IMR-90 (cell line): Measurements from ENCODE around the gene CTCF. TPM values are rescaled to one million over a fixed set of nuclear protein-coding genes. Genes with fewer than 3 reads are reported as not detected.

ENCODE experiments used
- ATAC-seq: fragments of 200-7000 bp; cut with Tn5 transposase; 2 replicates; pipeline ENCODE4 v1.9.1; 2020; ENCODE audit warnings: low read depth, mild to moderate bottlenecking, moderate library complexity
- BruUV-seq: library from RNA; stranded (reverse); fragments of 400-500 nt; replicated peaks from 2 replicates; lab custom pipeline; 2021; lab: Mats Ljungman, UMichigan
- CTCF ChIA-PET: fragments of 300-600 bp; formaldehyde crosslinking; extraction: SDS; loops from one replicate; lab custom pipeline; 2021; ENCODE audit warnings: antibody characterized with exemption; lab: Yijun Ruan, JAX
- POLR2A ChIA-PET: fragments of 300-600 bp; sonication (Branson Sonifier 250); formaldehyde crosslinking; loops from one replicate; lab custom pipeline; 2022; ENCODE audit warnings: antibody characterized with exemption; ENCODE audit not compliant: unreplicated experiment; lab: Charles Lee
- DNase-seq: peaks from one replicate; pipeline ENCODE4 v3.0.0; 2013
- H2AFZ ChIP-seq: replicated peaks from 2 replicates; pipeline ENCODE3; 2013; ENCODE audit warnings: low read length, mild to moderate bottlenecking; ENCODE audit not compliant: poor library complexity
- H2AK5ac ChIP-seq: 2 replicates; pipeline ENCODE4 v1.6.1; 2013; ENCODE audit warnings: low read depth, low read length, inconsistent platforms
- H2AK9ac ChIP-seq: replicated peaks from 2 replicates; pipeline ENCODE3; 2013; ENCODE audit warnings: mild to moderate bottlenecking, low read depth, low read length, moderate library complexity; ENCODE audit not compliant: poor library complexity
- H2BK120ac ChIP-seq: 2 replicates; pipeline ENCODE4 v1.6.1; 2013; ENCODE audit warnings: low read depth, low read length, inconsistent platforms
- H2BK15ac ChIP-seq: 3 replicates; pipeline ENCODE4 v1.6.1; 2013; ENCODE audit warnings: low read depth, low read length, inconsistent platforms
- H2BK20ac ChIP-seq: 2 replicates; pipeline ENCODE4 v1.6.1; 2013; ENCODE audit warnings: low read depth, mild to moderate bottlenecking, inconsistent platforms, low read length, moderate library complexity
- H2BK5ac ChIP-seq: 2 replicates; pipeline ENCODE4 v1.6.1; 2013; ENCODE audit warnings: mild to moderate bottlenecking, low read depth, low read length, inconsistent platforms; ENCODE audit not compliant: poor library complexity, severe bottlenecking
- H3K14ac ChIP-seq: replicated peaks from 2 replicates; pipeline ENCODE4 v1.6.1; 2013; ENCODE audit warnings: low read depth, low read length, inconsistent platforms
- H3K18ac ChIP-seq: 2 replicates; pipeline ENCODE4 v1.6.1; 2013; ENCODE audit warnings: low read depth, low read length, control low read depth
- H3K23ac ChIP-seq: 2 replicates; pipeline ENCODE4 v1.6.1; 2013; ENCODE audit warnings: low read depth, low read length, inconsistent platforms
- H3K27ac ChIP-seq: 2 replicates; pipeline ENCODE4 v1.5.1; 2013; ENCODE audit warnings: mild to moderate bottlenecking, control low read depth, low read length; ENCODE audit not compliant: insufficient read depth
- H3K27me3 ChIP-seq: 2 replicates; pipeline ENCODE4 v1.6.1; 2013; ENCODE audit warnings: low read length; ENCODE audit not compliant: control insufficient read depth, insufficient read depth
- H3K36me3 ChIP-seq: 2 replicates; pipeline ENCODE4 v1.6.1; 2013; ENCODE audit warnings: low read length, mixed read lengths; ENCODE audit not compliant: control insufficient read depth, insufficient read depth
- H3K4ac ChIP-seq: 2 replicates; pipeline ENCODE4 v1.6.1; 2013; ENCODE audit warnings: low read depth, low read length, inconsistent platforms
- H3K4me1 ChIP-seq: 2 replicates; pipeline ENCODE4 v1.6.1; 2013; ENCODE audit warnings: low read length, mixed read lengths; ENCODE audit not compliant: control insufficient read depth, insufficient read depth
- H3K4me2 ChIP-seq: 2 replicates; pipeline ENCODE4 v1.6.1; 2013; ENCODE audit warnings: low read depth, mild to moderate bottlenecking, control low read depth, low read length, moderate library complexity
- H3K4me3 ChIP-seq: 2 replicates; pipeline ENCODE4 v1.5.1; 2013; ENCODE audit warnings: low read depth, mild to moderate bottlenecking, control low read depth, low read length, moderate library complexity; ENCODE audit not compliant: insufficient read depth
- H3K56ac ChIP-seq: 2 replicates; pipeline ENCODE4 v1.6.1; 2013; ENCODE audit warnings: low read length, inconsistent platforms; ENCODE audit not compliant: insufficient read depth; ENCODE audit errors: extremely low read depth
- H3K79me1 ChIP-seq, 2 experiments: 2 replicates each; pipeline ENCODE4 v1.6.1; 2013; ENCODE audit warnings: low read length in 2 of 2, inconsistent platforms in 1 of 2, low read depth in 1 of 2
- H3K9ac ChIP-seq: 2 replicates; pipeline ENCODE4 v1.6.1; 2013; ENCODE audit warnings: low read depth, low read length, control low read depth
- H3K9me1 ChIP-seq: 2 replicates; pipeline ENCODE4 v1.6.1; 2013; ENCODE audit warnings: low read length, inconsistent platforms; ENCODE audit not compliant: insufficient read depth
- H3K9me3 ChIP-seq: 2 replicates; pipeline ENCODE4 v1.6.1; 2013; ENCODE audit warnings: low read length; ENCODE audit not compliant: control insufficient read depth, insufficient read depth
- H4K20me1 ChIP-seq: 2 replicates; pipeline ENCODE4 v1.6.1; 2013; ENCODE audit warnings: low read length, inconsistent platforms; ENCODE audit not compliant: insufficient read depth
- H4K5ac ChIP-seq: 2 replicates; pipeline ENCODE4 v1.6.1; 2013; ENCODE audit warnings: mild to moderate bottlenecking, low read depth, low read length, control low read depth
- H4K8ac ChIP-seq, 2 experiments: 2 replicates each; pipeline ENCODE4 v1.6.1; 2013; ENCODE audit warnings: low read depth in 2 of 2, low read length in 2 of 2, control low read depth in 1 of 2, inconsistent platforms in 1 of 2
- H4K91ac ChIP-seq: 2 replicates; pipeline ENCODE4 v1.6.1; 2013; ENCODE audit warnings: low read depth, low read length, inconsistent platforms; ENCODE audit not compliant: insufficient read depth
- CEBPB ChIP-seq: IDR thresholded peaks from 2 replicates; pipeline ENCODE4 v1.6.1; 2012; ENCODE audit warnings: low read depth, low read length, improper control_type of control experiment
- FOS ChIP-seq: fragments of 150-350 bp; IDR thresholded peaks from 2 replicates; pipeline ENCODE4 v1.6.1; 2016; ENCODE audit warnings: low read depth, low read length
- MAFK ChIP-seq: IDR thresholded peaks from 2 replicates; pipeline ENCODE4 v1.6.1; 2012; ENCODE audit warnings: low read depth, low read length, improper control_type of control experiment
- MXI1 ChIP-seq: IDR thresholded peaks from 2 replicates; pipeline ENCODE4 v1.6.1; 2012; ENCODE audit warnings: low read depth, mild to moderate bottlenecking, low read length, moderate library complexity, borderline replicate concordance
- NFE2L2 ChIP-seq: fragments of 150-350 bp; IDR thresholded peaks from 2 replicates; pipeline ENCODE4 v1.6.1; 2016; ENCODE audit warnings: low read depth, mild to moderate bottlenecking, low read length
- RAD21 ChIP-seq: IDR thresholded peaks from 2 replicates; pipeline ENCODE4 v1.6.1; 2012; ENCODE audit warnings: low read length, improper control_type of control experiment
- RCOR1 ChIP-seq: IDR thresholded peaks from 2 replicates; pipeline ENCODE4 v1.6.1; 2012; ENCODE audit warnings: mild to moderate bottlenecking, low read length, improper control_type of control experiment; ENCODE audit not compliant: insufficient replicate concordance
- RFX5 ChIP-seq: IDR thresholded peaks from 2 replicates; pipeline ENCODE4 v1.8.0; 2012; ENCODE audit warnings: low read depth, mild to moderate bottlenecking, low read length, moderate library complexity
- WGBS, 2 experiments: methylation state at CpG; one replicate each; pipeline versions ENCODE4 v1.1.5 to v1.1.7; 2013; ENCODE audit warnings: missing lambda C conversion rate in 2 of 2; ENCODE audit not compliant: insufficient read length in 1 of 2; ENCODE audit errors: extremely low coverage in 2 of 2; 5-methylcytosine and 5-hydroxymethylcytosine counted together
- dilution Hi-C: fragments of 300-500 bp; cut with HindIII; formaldehyde crosslinking; loops from one replicate; pipeline ENCODE4 v1.14.3; 2018; ENCODE audit warnings: low sequenced_read_pairs; ENCODE audit not compliant: unreplicated experiment
- in situ Hi-C: fragments of 300-500 bp; cut with MboI; formaldehyde crosslinking; loops from 3 replicates; pipeline ENCODE4 v1.14.3; 2019; ENCODE audit warnings: low sequenced_read_pairs, inconsistent platforms, mixed read lengths
- intact Hi-C: fragments of 100-400 bp; cut with micrococcal nuclease; formaldehyde crosslinking; loops from 2 replicates; pipeline ENCODE4 v1.10.0; 2022
- polyA plus RNA-seq, 3 experiments: library from polyadenylated mRNA; depleted of rRNA; stranded (reverse); fragments of >200 nt; gene quantifications; 2 replicates each; pipeline ENCODE4 v1.2.3, GENCODE V29; 2012; ENCODE audit warnings: low replicate concordance in 1 of 3
- total RNA-seq: library from RNA; depleted of rRNA; stranded (reverse); fragments of >200 nt; gene quantifications from 2 replicates; pipeline ENCODE4 v1.2.3, GENCODE V29; 2012
- TF ChIP-seq, protein P1 (sequence below): fragments of 150-350 bp; IDR thresholded peaks from 2 replicates; pipeline ENCODE4 v1.6.1; 2017; ENCODE audit warnings: mild to moderate bottlenecking, antibody characterized with exemption, low read length, low read depth

CTCF gene
- total and polyA plus RNA-seq, 2 of the 4 experiments (the other 2 are of a cell fraction): 16.1 to 22.8 TPM

DNA sequence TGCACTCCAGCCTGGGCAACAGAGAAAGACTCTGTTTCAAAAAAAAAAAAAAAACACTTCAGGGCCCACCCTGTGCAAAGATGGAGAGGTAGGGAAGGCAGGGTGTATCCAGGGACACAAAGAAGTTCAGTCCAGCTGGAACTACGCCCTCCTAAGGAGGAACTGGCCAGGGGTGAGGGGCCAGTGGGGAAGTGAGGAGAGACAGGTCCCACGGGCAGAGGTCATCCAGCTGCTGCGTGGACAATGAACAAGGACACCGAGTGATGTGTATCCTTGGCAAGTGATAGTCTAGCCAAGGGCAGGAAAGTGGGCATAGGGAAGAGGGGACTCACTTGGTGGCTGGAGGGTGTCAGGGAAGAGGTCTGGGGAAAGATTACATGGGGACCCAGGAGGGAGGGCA, 43.1 kb upstream of the CTCF start:
- no peak overlapping the region for H2BK5ac ChIP-seq
- no peaks in the 10 kb centered on the region for H3K9me3 ChIP-seq
- H3K4me2 ChIP-seq: no peak overlapping the region
- 60% methylated on average over 4 of the region's 4 CpGs; no CpG with 5 or more reads in 1 of the 2 experiments for WGBS, 2 experiments
- H2AFZ ChIP-seq: no peak overlapping the region
- in situ Hi-C loops: no loop called here
- H2AK9ac ChIP-seq: no peak overlapping the region
- H3K56ac ChIP-seq: no peak overlapping the region
- TF ChIP-seq RAD21 (no peak), NFE2L2 (no peak), MXI1 (no peak), RCOR1 (no peak), MAFK (no peak), CEBPB (no peak), RFX5 (no peak), FOS (no peak)
- TF ChIP-seq, protein P1, sequence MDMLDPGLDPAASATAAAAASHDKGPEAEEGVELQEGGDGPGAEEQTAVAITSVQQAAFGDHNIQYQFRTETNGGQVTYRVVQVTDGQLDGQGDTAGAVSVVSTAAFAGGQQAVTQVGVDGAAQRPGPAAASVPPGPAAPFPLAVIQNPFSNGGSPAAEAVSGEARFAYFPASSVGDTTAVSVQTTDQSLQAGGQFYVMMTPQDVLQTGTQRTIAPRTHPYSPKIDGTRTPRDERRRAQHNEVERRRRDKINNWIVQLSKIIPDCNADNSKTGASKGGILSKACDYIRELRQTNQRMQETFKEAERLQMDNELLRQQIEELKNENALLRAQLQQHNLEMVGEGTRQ: no peak
- no peaks in the 10 kb centered on the region for H3K79me1 ChIP-seq
- no peak overlapping the region for H3K18ac ChIP-seq
- H4K91ac ChIP-seq: no peak overlapping the region
- no peak for ATAC-seq
- H3K4me3 ChIP-seq: no peak overlapping the region
- no peak overlapping the region for H3K14ac ChIP-seq
- H3K9ac ChIP-seq: no peak overlapping the region
- H3K4ac ChIP-seq: no peak overlapping the region; the same call in 1 of the 2 replicates
- H3K36me3 ChIP-seq: no peaks in the 10 kb centered on the region
- H2BK15ac ChIP-seq: no peak overlapping the region
- peaks cover 3% of the 10 kb centered on the region; the same call in 1 of the 2 replicates for H4K20me1 ChIP-seq
- no peak overlapping the region for H2BK20ac ChIP-seq
- no peak overlapping the region for H4K8ac ChIP-seq
- CTCF ChIA-PET: no interaction called here
- no peak overlapping the region for H3K23ac ChIP-seq
- BruUV-seq: no TSS peak
- POLR2A ChIA-PET: no interaction called here
- dilution Hi-C loops: no loop called here
- H3K27ac ChIP-seq: no peak overlapping the region
- no peaks in the 10 kb centered on the region for H3K27me3 ChIP-seq
- no peak overlapping the region for H2BK120ac ChIP-seq
- no peak overlapping the region for H4K5ac ChIP-seq
- H3K9me1 ChIP-seq: peaks cover 4% of the 10 kb centered on the region; the same call in 1 of the 2 replicates
- peaks cover 6% of the 10 kb centered on the region for H3K4me1 ChIP-seq
- intact Hi-C loops: no loop called here
- H2AK5ac ChIP-seq: no peak overlapping the region
- no peak for DNase-seq
